Fibroblast of lung (primary cell): ENCODE results near the gene KHNYN. TPM values are rescaled to one million over a fixed set of nuclear protein-coding genes. Genes with fewer than 3 reads are reported as not detected.

Source experiments
- DNase-seq, 2 donors: peaks; one replicate each; pipeline versions ENCODE4 v3.0.0 to v3.0.0-alpha.2; 2010; ENCODE audit warnings: low read depth in 2 of 2
- H2AFZ ChIP-seq: 2 replicates; pipeline ENCODE4 v1.5.1; 2012; ENCODE audit warnings: low read length, control low read depth, inconsistent platforms
- H3K27ac ChIP-seq: 2 replicates; pipeline ENCODE4 v1.5.1; 2011; ENCODE audit warnings: low read length, control low read depth; ENCODE audit not compliant: insufficient read depth
- H3K27me3 ChIP-seq: 2 replicates; pipeline ENCODE4 v1.5.1; 2011; ENCODE audit warnings: mild to moderate bottlenecking, low read length; ENCODE audit not compliant: control insufficient read depth, insufficient read depth
- H3K36me3 ChIP-seq: 2 replicates; pipeline ENCODE4 v1.5.1; 2011; ENCODE audit warnings: low read length; ENCODE audit not compliant: control insufficient read depth, insufficient read depth
- H3K4me1 ChIP-seq: 2 replicates; pipeline ENCODE4 v1.5.1; 2011; ENCODE audit warnings: low read length; ENCODE audit not compliant: control insufficient read depth, insufficient read depth; ENCODE audit errors: extremely low read depth
- H3K4me2 ChIP-seq: 2 replicates; pipeline ENCODE4 v1.5.1; 2011; ENCODE audit warnings: low read length, control low read depth; ENCODE audit not compliant: insufficient read depth; ENCODE audit errors: extremely low read depth
- H3K4me3 ChIP-seq, 4 experiments: fragments of 200-600 bp in 1 of 4; sonication (generic) in 1 of 4; replicated peaks in 1 of 4; 2 replicates each; pipeline ENCODE4 v1.5.1; 2011 to 2016; ENCODE audit warnings: low read length in 4 of 4, low read depth in 3 of 4, mild to moderate bottlenecking in 3 of 4, control low read depth in 2 of 4, inconsistent platforms in 1 of 4, mixed read lengths in 1 of 4; ENCODE audit not compliant: insufficient read depth in 1 of 4; ENCODE audit errors: control extremely low read depth in 1 of 4
- H3K79me2 ChIP-seq: 2 replicates; pipeline ENCODE4 v1.5.1; 2012; ENCODE audit warnings: mild to moderate bottlenecking, low read length, inconsistent platforms; ENCODE audit not compliant: control insufficient read depth, insufficient read depth
- H3K9ac ChIP-seq: 2 replicates; pipeline ENCODE4 v1.5.1; 2011; ENCODE audit warnings: mild to moderate bottlenecking, low read length, control low read depth; ENCODE audit not compliant: insufficient read depth
- H3K9me3 ChIP-seq: 2 replicates; pipeline ENCODE4 v1.5.1; 2012; ENCODE audit warnings: low read depth, low read length; ENCODE audit not compliant: control insufficient read depth, insufficient read depth
- H4K20me1 ChIP-seq: 2 replicates; pipeline ENCODE4 v1.5.1; 2011; ENCODE audit warnings: low read length; ENCODE audit not compliant: control insufficient read depth, insufficient read depth; ENCODE audit errors: extremely low read depth
- CTCF ChIP-seq, 2 donors: IDR thresholded peaks in 1 of 2; conservative IDR thresholded peaks in 1 of 2; 1 replicate in 1 of 2; 2 replicates in 1 of 2; pipeline ENCODE4 v1.5.1; 2011 to 2012; ENCODE audit warnings: low read length in 2 of 2, control low read depth in 1 of 2, inconsistent platforms in 1 of 2, low read depth in 1 of 2, mild to moderate bottlenecking in 1 of 2
- EZH2 ChIP-seq: IDR thresholded peaks from 2 replicates; pipeline ENCODE4 v1.5.1; 2012; ENCODE audit warnings: low read length, control low read depth, mild to moderate bottlenecking; ENCODE audit errors: missing control alignments
- polyA plus RNA-seq, 2 donors: library from polyadenylated mRNA; depleted of rRNA in 1 of 2; stranded (reverse) in 1 of 2; unstranded in 1 of 2; fragments of >200 nt; gene quantifications; 2 replicates each; pipeline ENCODE4 v1.2.1, GENCODE V29; 2011 to 2012; ENCODE audit warnings: missing spikeins in 1 of 2
- total RNA-seq: library from RNA; depleted of rRNA; stranded (reverse); fragments of >200 nt; gene quantifications from 2 replicates; pipeline ENCODE4 v1.2.1, GENCODE V29; 2014

KHNYN gene
- total and polyA plus RNA-seq, 2 donors (not counting 1 experiment from before 2014, with no cell fraction given) = 14.6 to 61.1 TPM

- H4K20me1 ChIP-seq = no peaks in the 10 kb centered on the region
- H3K27me3 ChIP-seq = no peaks in the 10 kb centered on the region
- no peak overlapping the region for H3K9ac ChIP-seq
- peaks cover 13% of the 10 kb centered on the region for H3K36me3 ChIP-seq
- H3K27ac ChIP-seq = peak overlapping the region; percentile 97
- H3K4me3 ChIP-seq = peak overlapping the region in 2 of 4 experiments; percentile 38 to 94
- H3K9me3 ChIP-seq = no peaks in the 10 kb centered on the region
- H2AFZ ChIP-seq = no peak overlapping the region
- no peak overlapping the region for H3K4me2 ChIP-seq
- peaks cover 17% of the 10 kb centered on the region for H3K79me2 ChIP-seq
- TF ChIP-seq CTCF (conservative IDR thresholded peaks at IDR 0.05 in 1 of 2, IDR thresholded peaks at IDR 0.05 in 1 of 2; ENCODE audit: low read depth in 1 of 2, low read length in 2 of 2) (no peak), EZH2 (no peak)
- DNase-seq = no peak
- peaks cover 9% of the 10 kb centered on the region for H3K4me1 ChIP-seq
These were observed 943 bp upstream of the KHNYN start for GRCh38 chr14:24428628-24429394.

- H3K27ac ChIP-seq = peak overlapping the region; percentile 97
- peaks cover 17% of the 10 kb centered on the region for H3K79me2 ChIP-seq
- no peaks in the 10 kb centered on the region for H4K20me1 ChIP-seq
- H3K9me3 ChIP-seq = no peaks in the 10 kb centered on the region
- H3K4me1 ChIP-seq = peaks cover 9% of the 10 kb centered on the region
- no peaks in the 10 kb centered on the region for H3K27me3 ChIP-seq
- H2AFZ ChIP-seq = no peak overlapping the region
- H3K4me3 ChIP-seq = peak overlapping the region; percentile 82 to 97 (median 92)
- peak overlapping the region; percentile 95 for H3K4me2 ChIP-seq
- peak overlapping the region; percentile 89 for H3K9ac ChIP-seq
- DNase-seq = peak; percentile 68 to 79
- peaks cover 13% of the 10 kb centered on the region for H3K36me3 ChIP-seq
- no peak for TF ChIP-seq EZH2
These were observed 458 bp downstream of the KHNYN start for GRCh38 chr14:24430143-24430681.

GRCh38 chr14:24430682-24431568 lies 1.2 kb downstream of the KHNYN start:
- DNase-seq = peak; percentile 28 to 61
- Histone ChIP-seq H3K9ac (peak overlapping the region; percentile 89), H3K27me3 (no peaks in the 10 kb centered on the region), H3K4me1 (peaks cover 7% of the 10 kb centered on the region), H3K9me3 (no peaks in the 10 kb centered on the region), H4K20me1 (no peaks in the 10 kb centered on the region), H3K79me2 (peaks cover 17% of the 10 kb centered on the region), H3K36me3 (peaks cover 13% of the 10 kb centered on the region), H3K27ac (peak overlapping the region; percentile 97), H3K4me3 (peak overlapping the region; percentile 82 to 97 (median 92)), H2AFZ (no peak overlapping the region), H3K4me2 (peak overlapping the region; percentile 95)
- TF ChIP-seq CTCF (conservative IDR thresholded peaks at IDR 0.05 in 1 of 2, IDR thresholded peaks at IDR 0.05 in 1 of 2; ENCODE audit: low read depth in 1 of 2, low read length in 2 of 2) (no peak), EZH2 (no peak)
